Fibroblast of villous mesenchyme (primary cell): Measurements from ENCODE around the gene CCL20. TPM values are rescaled to one million over a fixed set of nuclear protein-coding genes. Genes with fewer than 3 reads are reported as not detected.

Experiments
- DNase-seq: peaks from one replicate; pipeline ENCODE4 v3.0.0-alpha.2; 2010; ENCODE audit warnings: low read depth
- H3K4me3 ChIP-seq: 2 replicates; pipeline ENCODE4 v1.5.1; 2011; ENCODE audit warnings: low read depth, mild to moderate bottlenecking, low read length
- total RNA-seq: library from RNA; depleted of rRNA; stranded (reverse); fragments of >200 nt; gene quantifications from 2 replicates; pipeline ENCODE4 v1.2.3, GENCODE V29; 2012
- TF ChIP-seq, protein P1 (sequence below): IDR thresholded peaks from 2 replicates; pipeline ENCODE4 v1.5.1; 2012; ENCODE audit warnings: low read depth, mild to moderate bottlenecking, low read length; ENCODE audit not compliant: insufficient read depth

Gene CCL20
- total RNA-seq, 1 donor, result 0.43 TPM

DNA sequence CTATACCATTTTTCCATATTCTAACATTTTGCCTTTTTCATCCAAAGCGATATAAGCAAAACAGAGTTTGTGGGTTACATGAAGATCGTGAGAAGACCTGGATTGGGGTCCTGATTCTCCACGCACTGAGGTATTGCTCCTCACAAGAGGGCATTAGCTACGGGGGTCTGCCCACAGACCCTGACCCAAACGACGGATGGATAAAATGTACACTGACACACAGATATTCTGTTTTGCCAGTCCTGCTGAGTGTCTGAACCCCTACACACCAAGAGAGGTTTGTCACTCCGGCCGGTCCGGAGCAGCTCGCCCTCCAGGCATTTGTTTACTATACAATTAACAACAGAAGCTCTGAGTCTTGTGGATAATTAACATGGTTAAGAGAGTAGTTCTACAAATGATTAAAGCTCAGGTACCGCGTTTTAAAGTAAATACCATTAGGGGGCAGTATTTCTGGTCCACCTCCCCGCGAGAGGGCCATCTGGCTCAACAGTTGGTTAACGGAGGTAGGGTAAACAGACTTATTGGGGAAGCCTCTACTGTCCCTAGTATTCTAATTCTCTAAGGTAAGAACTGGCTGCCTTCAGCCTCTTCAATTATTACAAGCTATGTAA is 39.5 kb upstream of the CCL20 start:
- peak; percentile 14 for DNase-seq
- no peak overlapping the region for H3K4me3 ChIP-seq
- TF ChIP-seq, protein P1, sequence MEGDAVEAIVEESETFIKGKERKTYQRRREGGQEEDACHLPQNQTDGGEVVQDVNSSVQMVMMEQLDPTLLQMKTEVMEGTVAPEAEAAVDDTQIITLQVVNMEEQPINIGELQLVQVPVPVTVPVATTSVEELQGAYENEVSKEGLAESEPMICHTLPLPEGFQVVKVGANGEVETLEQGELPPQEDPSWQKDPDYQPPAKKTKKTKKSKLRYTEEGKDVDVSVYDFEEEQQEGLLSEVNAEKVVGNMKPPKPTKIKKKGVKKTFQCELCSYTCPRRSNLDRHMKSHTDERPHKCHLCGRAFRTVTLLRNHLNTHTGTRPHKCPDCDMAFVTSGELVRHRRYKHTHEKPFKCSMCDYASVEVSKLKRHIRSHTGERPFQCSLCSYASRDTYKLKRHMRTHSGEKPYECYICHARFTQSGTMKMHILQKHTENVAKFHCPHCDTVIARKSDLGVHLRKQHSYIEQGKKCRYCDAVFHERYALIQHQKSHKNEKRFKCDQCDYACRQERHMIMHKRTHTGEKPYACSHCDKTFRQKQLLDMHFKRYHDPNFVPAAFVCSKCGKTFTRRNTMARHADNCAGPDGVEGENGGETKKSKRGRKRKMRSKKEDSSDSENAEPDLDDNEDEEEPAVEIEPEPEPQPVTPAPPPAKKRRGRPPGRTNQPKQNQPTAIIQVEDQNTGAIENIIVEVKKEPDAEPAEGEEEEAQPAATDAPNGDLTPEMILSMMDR, result peak; percentile 23

DNA sequence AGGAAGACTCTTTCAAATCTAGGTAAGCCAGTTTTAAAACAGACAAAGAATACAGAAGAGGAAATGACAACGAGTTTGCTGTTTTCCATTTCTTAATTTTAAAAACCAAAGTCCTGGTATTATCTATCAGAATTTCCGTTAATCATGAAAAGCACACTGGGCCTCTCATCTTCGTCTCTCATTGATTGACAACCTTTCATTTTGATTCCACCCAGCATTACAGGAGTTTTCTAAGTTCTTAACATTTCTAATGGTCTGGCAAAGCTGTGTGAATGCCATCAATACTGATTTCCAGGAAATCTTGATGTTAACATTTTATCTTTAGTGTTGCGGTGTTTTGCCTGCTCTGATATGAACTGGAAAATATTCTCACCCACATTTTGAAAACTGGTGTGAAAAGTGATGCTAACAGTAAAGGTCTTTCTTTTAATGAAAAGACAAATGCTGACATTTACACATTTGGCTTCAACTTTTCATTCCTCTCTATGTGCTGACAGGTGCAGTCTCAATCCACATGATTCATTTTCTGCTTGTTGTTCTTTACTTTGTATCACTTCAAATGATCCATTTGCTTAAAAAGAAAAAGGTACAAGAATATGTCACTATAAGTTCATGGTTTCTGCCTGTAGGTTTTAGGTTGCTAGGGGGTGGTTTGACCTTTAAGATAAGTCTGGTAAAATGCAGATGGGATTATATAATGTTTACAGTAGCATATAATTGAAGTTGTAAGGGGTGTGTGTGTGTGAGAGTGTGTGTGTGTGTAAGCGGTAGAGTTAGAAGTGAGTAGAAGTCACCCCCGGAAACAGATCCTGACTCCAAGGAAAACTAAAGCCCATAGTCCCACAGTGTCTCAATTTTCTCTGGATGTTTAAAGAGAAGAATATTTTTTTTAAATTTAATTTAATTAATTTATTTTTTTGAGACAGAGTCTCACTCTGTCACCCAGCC is 38.5 kb upstream of the CCL20 start:
- TF ChIP-seq, protein P1, result no peak
- H3K4me3 ChIP-seq, result no peak overlapping the region
- DNase-seq, result peak; percentile 9

DNA sequence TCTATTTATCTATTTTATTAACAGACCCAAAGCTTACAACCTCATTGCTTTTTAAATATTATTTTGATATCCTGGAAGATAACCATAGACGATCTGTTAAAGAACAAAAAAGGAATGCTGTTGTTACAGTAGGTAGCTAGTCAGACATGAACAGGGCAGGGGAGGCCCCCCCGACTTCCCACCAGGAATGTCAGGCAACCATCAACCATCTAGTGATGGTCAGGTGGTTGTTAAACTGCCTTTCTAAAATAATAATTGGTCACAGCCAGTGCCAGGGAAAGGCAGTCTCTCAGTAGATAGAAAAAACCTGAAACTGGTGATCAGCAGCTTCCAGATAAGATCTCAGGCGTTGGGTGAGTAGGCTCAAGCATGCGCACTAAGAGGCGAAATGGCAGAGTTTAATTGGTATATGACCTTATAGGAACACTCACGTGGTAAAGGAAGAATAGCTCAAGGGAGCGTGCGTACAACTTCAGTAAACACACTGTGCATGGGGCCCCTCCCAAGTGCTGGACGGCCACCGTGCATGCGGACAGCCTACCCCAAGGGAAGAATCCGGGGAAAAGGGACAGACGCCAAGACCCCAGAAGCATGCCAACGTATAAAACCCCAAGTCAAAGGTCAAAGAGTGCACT is 32.5 kb upstream of the CCL20 start:
- no peak for DNase-seq
- no peak overlapping the region for H3K4me3 ChIP-seq
- TF ChIP-seq, protein P1, result no peak

DNA sequence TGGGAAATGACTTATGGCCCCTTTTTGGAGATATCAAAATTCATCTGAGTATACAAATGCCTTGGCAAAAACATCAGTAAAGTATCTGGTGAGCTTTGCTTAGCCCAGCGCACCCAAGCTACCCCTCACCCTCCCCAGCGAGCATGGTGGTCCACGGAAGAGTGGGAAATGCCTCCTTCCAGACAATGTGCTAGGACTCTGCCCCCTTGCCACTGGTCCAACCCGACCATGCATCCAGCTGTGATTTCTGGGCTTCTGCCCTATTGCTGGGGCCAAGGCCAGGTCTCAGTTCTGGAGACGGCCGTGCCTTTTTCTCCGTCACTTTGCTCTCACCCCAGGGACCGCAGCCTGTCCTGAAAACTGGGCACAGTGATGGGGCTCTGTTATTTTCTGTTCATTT is 31.8 kb upstream of the CCL20 start:
- no peak overlapping the region for H3K4me3 ChIP-seq
- TF ChIP-seq, protein P1, result no peak
- no peak for DNase-seq

DNA sequence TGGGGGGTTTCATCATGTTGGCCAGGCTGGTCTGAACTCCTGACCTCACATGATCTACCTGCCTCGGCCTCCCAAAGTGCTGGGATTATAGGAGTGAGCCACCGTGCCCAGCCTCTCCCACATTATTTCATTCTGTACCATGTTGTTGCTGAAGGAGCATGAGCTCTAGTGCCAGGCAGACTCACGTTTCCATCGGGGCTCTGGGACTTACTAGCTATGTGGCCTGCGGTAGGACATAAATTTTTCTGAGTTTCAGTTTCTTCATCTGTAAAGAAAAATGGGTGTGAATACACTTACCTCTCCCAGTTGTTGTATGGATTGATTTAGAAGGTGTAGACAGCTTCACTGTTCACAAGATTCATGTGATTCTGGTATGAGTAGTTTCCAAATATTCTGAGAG is 30.8 kb upstream of the CCL20 start:
- H3K4me3 ChIP-seq, result no peak overlapping the region
- TF ChIP-seq, protein P1, result no peak
- no peak for DNase-seq

DNA sequence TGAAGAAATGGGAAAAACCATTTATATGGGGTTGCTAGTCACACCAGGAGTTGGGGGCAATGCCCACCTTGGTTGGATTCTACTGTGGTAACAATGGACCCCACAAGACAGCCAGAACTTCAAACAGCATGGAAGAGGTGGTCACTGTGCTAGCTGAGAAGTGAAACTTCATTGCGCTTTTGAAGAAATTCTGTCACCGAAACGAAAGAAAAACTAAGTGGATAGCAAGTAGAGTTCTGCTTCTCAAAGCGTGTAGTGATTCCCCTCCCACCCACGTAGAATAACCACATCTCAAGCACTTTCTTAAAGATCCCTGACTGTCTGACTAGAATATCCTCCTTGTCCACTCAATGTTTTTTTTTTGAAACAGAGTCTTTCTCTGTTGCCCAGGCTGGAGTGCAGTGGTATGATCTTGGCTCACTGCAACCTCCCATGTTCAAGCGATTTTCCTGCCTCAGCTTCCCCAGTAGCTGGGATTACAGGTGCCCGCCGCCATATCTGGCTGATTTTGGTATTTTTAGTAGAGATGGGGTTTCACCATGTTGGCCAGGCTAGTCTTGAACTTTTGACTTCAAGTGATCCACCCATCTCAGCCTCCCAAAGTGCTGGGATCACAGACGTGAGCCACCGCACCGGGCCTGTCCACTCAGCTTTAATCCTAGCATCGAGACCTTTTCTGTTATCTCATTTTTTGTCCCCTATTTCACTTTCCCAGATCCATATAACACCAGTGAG is 30.1 kb upstream of the CCL20 start:
- H3K4me3 ChIP-seq, result no peak overlapping the region
- TF ChIP-seq, protein P1, result no peak
- DNase-seq, result no peak
